Brain microvascular endothelial cell (primary cell): Measurements from ENCODE around the gene OR12D2.
"Not testable (repeated sequence)": the region's sequence is repeated elsewhere in the genome, so short reads cannot be mapped to it uniquely, and the experiment has no call there.

Source experiments
- DNase-seq: peaks from one replicate; pipeline ENCODE4 v3.0.0-alpha.2; 2020
- H3K27ac ChIP-seq: fragments of 250-450 bp; sonication (Bioruptor Pico); 2 replicates; pipeline ENCODE4 v1.5.1; 2020; ENCODE audit warnings: mild to moderate bottlenecking, moderate library complexity
- H3K27me3 ChIP-seq: fragments of 250-450 bp; sonication (Bioruptor Pico); replicated peaks from 2 replicates; pipeline ENCODE4 v1.5.1; 2020; ENCODE audit warnings: mild to moderate bottlenecking
- H3K36me3 ChIP-seq: fragments of 250-450 bp; sonication (Bioruptor Pico); replicated peaks from 2 replicates; pipeline ENCODE4 v1.5.1; 2020; ENCODE audit warnings: mild to moderate bottlenecking
- H3K4me3 ChIP-seq: 2 replicates; pipeline ENCODE4 v1.5.1; 2011; ENCODE audit warnings: low read depth, mild to moderate bottlenecking, control low read depth, low read length, moderate library complexity
- in situ Hi-C: cut with HindIII; loops from 2 replicates; pipeline ENCODE4 v1.10.0; 2017; ENCODE audit warnings: low sequenced_read_pairs, low pct_ligation_motif_present
- TF ChIP-seq, protein P1 (sequence below): IDR thresholded peaks from 2 replicates; pipeline ENCODE4 v1.5.1; 2011; ENCODE audit warnings: low read depth, mild to moderate bottlenecking, moderate library complexity, low read length, control low read depth, inconsistent platforms; ENCODE audit errors: missing control alignments

Gene OR12D2

DNA sequence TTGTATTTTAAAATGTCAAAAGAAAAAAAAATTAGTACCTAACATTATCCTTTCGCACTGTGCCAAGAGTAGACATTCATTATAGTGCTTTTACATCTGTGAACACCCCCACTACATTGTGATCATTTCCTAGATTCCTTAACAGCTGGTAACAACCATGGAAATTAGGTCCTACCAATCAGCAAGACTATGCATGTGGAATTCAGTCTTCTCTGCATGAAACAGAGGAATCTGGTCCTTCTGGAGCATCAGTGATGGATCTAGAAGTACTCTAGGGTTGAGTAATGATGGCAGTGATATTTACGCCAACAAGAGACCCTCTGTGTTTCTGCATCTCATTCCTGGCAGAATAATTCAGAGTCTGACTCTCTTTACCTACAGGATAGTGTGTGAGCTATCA, 28.7 kb downstream of the OR12D2 start:
- Histone ChIP-seq H3K36me3 (no peaks in the 10 kb centered on the region), H3K27me3 (no peaks in the 10 kb centered on the region), H3K4me3 (no peak overlapping the region), H3K27ac (peak overlapping the region; percentile 53)
- in situ Hi-C loops: no loop called here
- DNase-seq: no peak
- TF ChIP-seq, protein P1, sequence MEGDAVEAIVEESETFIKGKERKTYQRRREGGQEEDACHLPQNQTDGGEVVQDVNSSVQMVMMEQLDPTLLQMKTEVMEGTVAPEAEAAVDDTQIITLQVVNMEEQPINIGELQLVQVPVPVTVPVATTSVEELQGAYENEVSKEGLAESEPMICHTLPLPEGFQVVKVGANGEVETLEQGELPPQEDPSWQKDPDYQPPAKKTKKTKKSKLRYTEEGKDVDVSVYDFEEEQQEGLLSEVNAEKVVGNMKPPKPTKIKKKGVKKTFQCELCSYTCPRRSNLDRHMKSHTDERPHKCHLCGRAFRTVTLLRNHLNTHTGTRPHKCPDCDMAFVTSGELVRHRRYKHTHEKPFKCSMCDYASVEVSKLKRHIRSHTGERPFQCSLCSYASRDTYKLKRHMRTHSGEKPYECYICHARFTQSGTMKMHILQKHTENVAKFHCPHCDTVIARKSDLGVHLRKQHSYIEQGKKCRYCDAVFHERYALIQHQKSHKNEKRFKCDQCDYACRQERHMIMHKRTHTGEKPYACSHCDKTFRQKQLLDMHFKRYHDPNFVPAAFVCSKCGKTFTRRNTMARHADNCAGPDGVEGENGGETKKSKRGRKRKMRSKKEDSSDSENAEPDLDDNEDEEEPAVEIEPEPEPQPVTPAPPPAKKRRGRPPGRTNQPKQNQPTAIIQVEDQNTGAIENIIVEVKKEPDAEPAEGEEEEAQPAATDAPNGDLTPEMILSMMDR: no peak

- Histone ChIP-seq H3K27me3 (no peaks in the 10 kb centered on the region), H3K27ac (peak overlapping the region; percentile 53), H3K36me3 (no peaks in the 10 kb centered on the region), H3K4me3 (no peak overlapping the region)
- peak; percentile 47 for DNase-seq
- in situ Hi-C loops: no loop called here
- TF ChIP-seq, protein P1: no peak
Observed at GRCh38 chr6:29424575-29424974, 29.1 kb downstream of the OR12D2 start.

GRCh38 chr6:29425075-29425474, 29.6 kb downstream of the OR12D2 start:
- Histone ChIP-seq H3K36me3 (no peaks in the 10 kb centered on the region), H3K4me3 (no peak overlapping the region), H3K27ac (peak overlapping the region; percentile 53), H3K27me3 (no peaks in the 10 kb centered on the region)
- no peak for DNase-seq
- TF ChIP-seq, protein P1: no peak
- in situ Hi-C loops: no loop called here

GRCh38 chr6:29426654-29427053, 31.2 kb downstream of the OR12D2 start:
- in situ Hi-C loops: no loop called here
- Histone ChIP-seq H3K4me3 (no peak overlapping the region), H3K27ac (no peak overlapping the region), H3K27me3 (no peaks in the 10 kb centered on the region), H3K36me3 (no peaks in the 10 kb centered on the region)
- TF ChIP-seq, protein P1: no peak
- DNase-seq: no peak

- in situ Hi-C loops, DNase-seq, H3K27ac ChIP-seq, H3K4me3 ChIP-seq, H3K36me3 ChIP-seq, H3K27me3 ChIP-seq: not testable (repeated sequence)
Observed at GRCh38 chr6:29436730-29437129, 41.3 kb downstream of the OR12D2 start.

DNA sequence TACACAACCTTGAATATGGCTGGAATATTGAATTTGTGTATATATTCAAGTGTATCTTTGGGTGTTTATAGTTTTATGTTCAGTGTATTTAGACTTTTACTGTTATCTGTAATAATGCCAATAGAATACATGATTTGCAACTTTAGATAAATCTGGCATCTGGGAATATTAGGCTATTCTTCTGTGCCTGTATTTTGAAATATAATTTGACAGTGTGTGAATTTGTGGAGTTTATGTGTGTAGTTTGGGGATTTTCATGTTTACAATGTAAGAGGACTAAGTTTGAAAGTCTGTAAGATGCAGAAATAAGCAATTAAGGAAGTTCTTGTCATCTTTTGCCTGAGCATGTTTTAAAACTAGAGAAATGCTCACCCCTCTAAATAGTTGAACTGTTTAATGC, 43.6 kb downstream of the OR12D2 start, which contains the start of gene OR10C1:
OR10C1 (plus strand) TSS at position 301 of the 400 bp plus-strand sequence. CDS start 710 bp downstream, outside the sequence.
- DNase-seq: no peak
- no peaks in the 10 kb centered on the region for H3K36me3 ChIP-seq
- in situ Hi-C loops: no loop called here

More for the DNA sequence above, 43.6 kb downstream of the OR12D2 start, which contains the start of gene OR10C1:
- H3K27me3 ChIP-seq: no peaks in the 10 kb centered on the region
- TF ChIP-seq, protein P1: no peak
- H3K27ac ChIP-seq: no peak within 1 kb of the TSS
- H3K4me3 ChIP-seq: no peak within 1 kb of the TSS
